ENCODE measurements around the gene CUL4A.

The CUL4A gene

DNA sequence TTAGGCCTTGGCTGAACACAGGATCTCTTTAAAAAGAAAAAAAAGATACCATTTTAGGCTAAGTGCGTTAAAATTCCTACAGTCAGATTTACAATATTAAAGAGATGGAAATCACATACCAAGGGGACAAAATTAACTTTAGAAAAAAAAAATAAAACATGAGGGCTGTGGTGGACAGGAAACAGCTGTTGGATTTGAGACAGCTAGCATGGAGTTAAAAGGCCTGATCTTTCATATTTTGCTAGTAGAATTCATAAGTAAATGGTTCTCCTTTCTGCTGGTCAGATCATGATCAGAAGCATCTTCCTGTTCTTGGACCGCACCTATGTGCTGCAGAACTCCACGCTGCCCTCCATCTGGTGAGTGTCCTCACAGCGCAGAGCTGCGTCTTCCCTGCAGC, 19.7 kb downstream of the CUL4A start:
- no peak for TF ChIP-seq ISL1 (CRISPR knock-in tag; IDR thresholded peaks at IDR 0.05)
- TF ChIP-seq ARNTL (CRISPR knock-in tag; IDR thresholded peaks at IDR 0.05; ENCODE audit: borderline replicate concordance, low read depth): no peak
- TF ChIP-seq ZC3H10 (CRISPR knock-in tag; IDR thresholded peaks at IDR 0.05): no peak
- TF ChIP-seq OSR1 (CRISPR knock-in tag; IDR thresholded peaks at IDR 0.05): no peak
- no peak for TF ChIP-seq PPARA (CRISPR knock-in tag; IDR thresholded peaks at IDR 0.05; ENCODE audit: borderline replicate concordance)
- TF ChIP-seq TCF4 (CRISPR knock-in tag; IDR thresholded peaks at IDR 0.05; ENCODE audit: borderline replicate concordance): no peak
- TF ChIP-seq CSDC2 (CRISPR knock-in tag; IDR thresholded peaks at IDR 0.05): no peak
- TF ChIP-seq ZFP30 (CRISPR knock-in tag; IDR thresholded peaks at IDR 0.05): no peak
- no peak for TF ChIP-seq BACH2 (CRISPR knock-in tag; IDR thresholded peaks at IDR 0.05; ENCODE audit: borderline replicate concordance)
- TF ChIP-seq, protein P1, sequence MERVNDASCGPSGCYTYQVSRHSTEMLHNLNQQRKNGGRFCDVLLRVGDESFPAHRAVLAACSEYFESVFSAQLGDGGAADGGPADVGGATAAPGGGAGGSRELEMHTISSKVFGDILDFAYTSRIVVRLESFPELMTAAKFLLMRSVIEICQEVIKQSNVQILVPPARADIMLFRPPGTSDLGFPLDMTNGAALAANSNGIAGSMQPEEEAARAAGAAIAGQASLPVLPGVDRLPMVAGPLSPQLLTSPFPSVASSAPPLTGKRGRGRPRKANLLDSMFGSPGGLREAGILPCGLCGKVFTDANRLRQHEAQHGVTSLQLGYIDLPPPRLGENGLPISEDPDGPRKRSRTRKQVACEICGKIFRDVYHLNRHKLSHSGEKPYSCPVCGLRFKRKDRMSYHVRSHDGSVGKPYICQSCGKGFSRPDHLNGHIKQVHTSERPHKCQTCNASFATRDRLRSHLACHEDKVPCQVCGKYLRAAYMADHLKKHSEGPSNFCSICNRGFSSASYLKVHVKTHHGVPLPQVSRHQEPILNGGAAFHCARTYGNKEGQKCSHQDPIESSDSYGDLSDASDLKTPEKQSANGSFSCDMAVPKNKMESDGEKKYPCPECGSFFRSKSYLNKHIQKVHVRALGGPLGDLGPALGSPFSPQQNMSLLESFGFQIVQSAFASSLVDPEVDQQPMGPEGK (CRISPR knock-in tag; IDR thresholded peaks at IDR 0.05; ENCODE audit: borderline replicate concordance): no peak
- no peak for TF ChIP-seq CSRNP3 (CRISPR knock-in tag; IDR thresholded peaks at IDR 0.05)
- no peak for TF ChIP-seq ZNF8 (CRISPR knock-in tag; IDR thresholded peaks at IDR 0.05)
- ATAC-seq: no peak

DNA sequence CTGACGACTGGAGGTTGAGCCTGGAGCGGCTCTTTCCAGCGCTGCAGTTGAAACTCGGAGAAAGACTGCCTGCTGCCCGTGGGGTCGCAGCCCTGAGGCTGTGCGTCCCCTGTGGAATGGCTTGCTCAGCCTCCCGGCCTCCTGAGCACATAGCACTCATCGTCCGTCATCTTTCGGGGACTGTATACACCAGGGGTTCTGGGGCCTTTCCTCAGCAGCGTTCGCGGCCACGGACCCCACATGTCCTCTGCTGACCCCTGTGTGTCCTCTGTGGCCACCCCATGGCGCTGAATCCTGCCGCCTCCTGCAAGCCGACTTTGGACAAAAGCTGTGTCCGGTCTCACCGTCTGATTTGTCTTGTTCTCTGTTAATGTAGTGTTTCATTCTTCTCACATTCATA, 20.4 kb downstream of the CUL4A start:
- TF ChIP-seq RARB (CRISPR knock-in tag; IDR thresholded peaks at IDR 0.05) (no peak), ZNF8 (CRISPR knock-in tag; IDR thresholded peaks at IDR 0.05) (no peak), SNAI2 (CRISPR knock-in tag; IDR thresholded peaks at IDR 0.05) (no peak), OSR1 (CRISPR knock-in tag; IDR thresholded peaks at IDR 0.05) (no peak), BACH2 (CRISPR knock-in tag; IDR thresholded peaks at IDR 0.05; ENCODE audit: borderline replicate concordance) (no peak), ISL1 (CRISPR knock-in tag; IDR thresholded peaks at IDR 0.05) (no peak), ZNF70 (CRISPR knock-in tag; IDR thresholded peaks at IDR 0.05) (no peak)
- ATAC-seq: no peak

DNA sequence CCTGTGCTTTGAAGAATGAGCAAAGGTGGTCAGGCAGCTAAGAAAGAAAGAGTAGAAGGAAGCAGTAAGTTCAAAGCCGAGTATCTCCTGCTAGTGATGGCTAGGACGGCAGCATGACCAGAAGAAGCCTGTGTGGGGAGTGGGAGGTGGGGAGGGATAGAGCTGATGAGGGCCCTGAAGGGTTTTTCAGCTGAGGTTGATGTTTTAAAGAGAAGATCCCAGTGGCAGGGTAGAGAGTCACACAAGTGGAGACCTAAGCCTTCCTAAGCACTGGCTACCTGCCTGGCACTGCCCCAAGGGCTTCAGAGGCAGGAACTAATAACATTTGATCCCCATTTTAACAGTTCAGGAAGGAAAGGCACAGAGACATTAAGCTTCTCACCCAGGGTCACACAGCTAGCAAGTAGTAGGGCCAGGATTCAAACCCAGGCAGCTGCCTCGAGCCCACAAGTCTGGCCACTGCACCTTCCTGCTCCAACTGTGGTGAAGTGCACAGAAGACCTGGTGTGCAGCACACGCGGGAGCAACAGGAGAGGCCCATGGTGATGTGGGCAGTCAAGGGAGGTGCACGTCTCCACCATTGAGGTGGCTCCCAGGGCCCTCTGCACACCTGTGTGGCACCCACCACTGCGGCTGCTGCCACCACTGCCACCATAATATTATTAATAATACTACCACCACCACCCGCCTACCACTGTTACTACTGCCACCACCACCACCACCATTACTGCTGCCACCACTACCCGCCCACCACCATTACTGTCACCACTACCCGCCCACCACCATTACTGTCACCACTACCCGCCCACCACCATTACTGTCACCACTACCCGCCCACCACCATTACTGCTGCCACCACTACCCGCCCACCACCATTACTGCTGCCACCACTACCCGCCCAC, 22.1 kb downstream of the CUL4A start:
- no peak for ATAC-seq
- TF ChIP-seq ZNF565 (CRISPR knock-in tag; conservative IDR thresholded peaks at IDR 0.05; ENCODE audit: low read depth): no peak
- no peak for TF ChIP-seq TOX (CRISPR knock-in tag; IDR thresholded peaks at IDR 0.05; ENCODE audit: borderline replicate concordance)
- TF ChIP-seq OSR1 (CRISPR knock-in tag; IDR thresholded peaks at IDR 0.05): no peak
- TF ChIP-seq BACH2 (CRISPR knock-in tag; IDR thresholded peaks at IDR 0.05; ENCODE audit: borderline replicate concordance): no peak
- no peak for TF ChIP-seq ZNF8 (CRISPR knock-in tag; IDR thresholded peaks at IDR 0.05)
- TF ChIP-seq TCF4 (CRISPR knock-in tag; IDR thresholded peaks at IDR 0.05; ENCODE audit: borderline replicate concordance): no peak
- no peak for TF ChIP-seq ARNTL (CRISPR knock-in tag; IDR thresholded peaks at IDR 0.05; ENCODE audit: borderline replicate concordance, low read depth)
- no peak for TF ChIP-seq CSDC2 (CRISPR knock-in tag; IDR thresholded peaks at IDR 0.05)
- no peak for TF ChIP-seq ESRRG (CRISPR knock-in tag; IDR thresholded peaks at IDR 0.05)
- TF ChIP-seq, protein P1 (CRISPR knock-in tag; IDR thresholded peaks at IDR 0.05; ENCODE audit: borderline replicate concordance): no peak
- TF ChIP-seq PPARA (CRISPR knock-in tag; IDR thresholded peaks at IDR 0.05; ENCODE audit: borderline replicate concordance): no peak
- no peak for TF ChIP-seq ISL1 (CRISPR knock-in tag; IDR thresholded peaks at IDR 0.05)
- TF ChIP-seq CREB5 (CRISPR knock-in tag; IDR thresholded peaks at IDR 0.05; ENCODE audit: low read depth): no peak
- no peak for TF ChIP-seq ZC3H10 (CRISPR knock-in tag; IDR thresholded peaks at IDR 0.05)
- no peak for TF ChIP-seq SNAI2 (CRISPR knock-in tag; IDR thresholded peaks at IDR 0.05)
- no peak for TF ChIP-seq ZFP3 (CRISPR knock-in tag; IDR thresholded peaks at IDR 0.05)
- no peak for TF ChIP-seq RARB (CRISPR knock-in tag; IDR thresholded peaks at IDR 0.05)

Data from SK-N-SH treated with all-trans-retinoic acid at 6 μM for 48 hours (cell line).